Omental fat pad (tissue), 4 donors: ENCODE results near the gene DGKK. TPM values are rescaled to one million over a fixed set of nuclear protein-coding genes. Genes with fewer than 3 reads are reported as not detected.

Source experiments
- ATAC-seq: fragments of 150-250 bp; one replicate; pipeline ENCODE4 v1.9.1; 2016; ENCODE audit warnings: mild to moderate bottlenecking, moderate library complexity; ENCODE audit not compliant: low FRiP score
- DNase-seq: peaks from one replicate; pipeline ENCODE4 v3.0.0-alpha.2; 2019; ENCODE audit warnings: low spot score
- total RNA-seq, 4 donors: library from RNA; depleted of rRNA; stranded (reverse); fragments of >200 nt; gene quantifications; one replicate each; pipeline ENCODE4 v1.1.0, GENCODE V29; 2016
- TF ChIP-seq, protein P1 (sequence below), 3 donors: fragments of 450-650 bp; IDR thresholded peaks; one replicate each; pipeline ENCODE4 v1.5.1; 2016 to 2017; ENCODE audit warnings: antibody characterized with exemption in 3 of 3, mild to moderate bottlenecking in 3 of 3, moderate library complexity in 2 of 3

DGKK gene
- total RNA-seq, 4 donors from 2014 or later = 0.09 TPM; not detected in 3

DNA sequence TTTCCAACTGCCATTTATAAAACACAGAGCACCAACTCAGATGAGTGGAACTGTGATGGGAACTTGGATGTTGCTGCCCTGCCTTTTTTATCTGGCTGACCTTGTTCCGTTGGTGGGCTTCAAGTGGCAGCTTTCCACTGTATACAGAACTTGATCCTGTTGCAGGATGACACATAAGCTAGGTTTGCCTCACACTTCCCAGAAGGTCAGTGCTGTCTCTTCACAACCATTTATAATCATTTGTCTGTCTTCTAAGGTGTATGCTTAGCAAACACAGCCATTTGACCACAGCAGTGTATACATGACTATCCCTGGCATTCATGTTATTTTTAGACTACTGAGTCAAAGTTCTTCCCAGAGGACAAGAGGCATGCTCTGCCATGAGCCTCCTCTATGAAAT is 20.3 kb downstream of the DGKK start:
- no peak for ATAC-seq
- DNase-seq = no peak
- TF ChIP-seq, protein P1, sequence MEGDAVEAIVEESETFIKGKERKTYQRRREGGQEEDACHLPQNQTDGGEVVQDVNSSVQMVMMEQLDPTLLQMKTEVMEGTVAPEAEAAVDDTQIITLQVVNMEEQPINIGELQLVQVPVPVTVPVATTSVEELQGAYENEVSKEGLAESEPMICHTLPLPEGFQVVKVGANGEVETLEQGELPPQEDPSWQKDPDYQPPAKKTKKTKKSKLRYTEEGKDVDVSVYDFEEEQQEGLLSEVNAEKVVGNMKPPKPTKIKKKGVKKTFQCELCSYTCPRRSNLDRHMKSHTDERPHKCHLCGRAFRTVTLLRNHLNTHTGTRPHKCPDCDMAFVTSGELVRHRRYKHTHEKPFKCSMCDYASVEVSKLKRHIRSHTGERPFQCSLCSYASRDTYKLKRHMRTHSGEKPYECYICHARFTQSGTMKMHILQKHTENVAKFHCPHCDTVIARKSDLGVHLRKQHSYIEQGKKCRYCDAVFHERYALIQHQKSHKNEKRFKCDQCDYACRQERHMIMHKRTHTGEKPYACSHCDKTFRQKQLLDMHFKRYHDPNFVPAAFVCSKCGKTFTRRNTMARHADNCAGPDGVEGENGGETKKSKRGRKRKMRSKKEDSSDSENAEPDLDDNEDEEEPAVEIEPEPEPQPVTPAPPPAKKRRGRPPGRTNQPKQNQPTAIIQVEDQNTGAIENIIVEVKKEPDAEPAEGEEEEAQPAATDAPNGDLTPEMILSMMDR (IDR thresholded peaks at IDR 0.05) = no peak

DNA sequence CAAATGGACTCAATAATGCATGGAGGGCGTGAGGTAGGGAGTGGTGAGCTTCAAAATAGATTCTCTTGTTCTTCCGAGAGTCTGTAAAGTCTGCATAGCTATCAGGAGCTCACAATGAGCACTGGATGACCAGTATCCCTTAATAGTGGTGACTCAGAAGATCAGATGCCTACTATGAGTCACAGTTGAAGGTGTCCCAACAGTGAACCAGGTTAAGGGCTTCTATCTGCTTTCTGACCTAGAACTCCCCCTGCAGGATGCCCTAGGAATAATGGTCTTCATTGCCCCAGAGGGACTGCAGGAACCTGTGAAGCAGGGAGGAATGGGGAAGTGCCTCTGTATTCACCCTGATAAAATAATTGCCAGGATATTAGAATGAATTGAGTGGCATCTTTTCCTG is 22.1 kb downstream of the DGKK start:
- ATAC-seq (no peak), DNase-seq (no peak)
- TF ChIP-seq, protein P1 (IDR thresholded peaks at IDR 0.05) = no peak

DNA sequence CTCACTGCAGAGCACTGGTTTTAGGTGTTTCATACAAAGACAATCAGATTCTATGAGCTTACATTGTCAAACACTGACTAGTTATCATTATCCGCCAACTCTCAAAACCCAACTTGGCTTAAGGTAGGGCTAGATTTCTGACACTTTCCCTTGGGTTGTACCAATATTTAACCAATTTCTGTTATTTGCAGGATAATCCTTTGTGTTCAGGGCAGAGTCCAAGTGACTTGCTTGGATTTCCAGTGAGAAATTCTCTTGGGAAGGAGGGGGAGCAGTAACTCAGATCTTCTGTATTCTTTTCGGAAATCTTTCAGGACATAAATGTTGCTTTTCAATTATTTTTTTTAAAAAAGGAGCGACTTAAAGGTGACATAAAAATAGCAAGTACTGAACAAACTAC is 23.1 kb downstream of the DGKK start:
- ATAC-seq = no peak
- TF ChIP-seq, protein P1 (IDR thresholded peaks at IDR 0.05) = no peak
- DNase-seq = no peak

DNA sequence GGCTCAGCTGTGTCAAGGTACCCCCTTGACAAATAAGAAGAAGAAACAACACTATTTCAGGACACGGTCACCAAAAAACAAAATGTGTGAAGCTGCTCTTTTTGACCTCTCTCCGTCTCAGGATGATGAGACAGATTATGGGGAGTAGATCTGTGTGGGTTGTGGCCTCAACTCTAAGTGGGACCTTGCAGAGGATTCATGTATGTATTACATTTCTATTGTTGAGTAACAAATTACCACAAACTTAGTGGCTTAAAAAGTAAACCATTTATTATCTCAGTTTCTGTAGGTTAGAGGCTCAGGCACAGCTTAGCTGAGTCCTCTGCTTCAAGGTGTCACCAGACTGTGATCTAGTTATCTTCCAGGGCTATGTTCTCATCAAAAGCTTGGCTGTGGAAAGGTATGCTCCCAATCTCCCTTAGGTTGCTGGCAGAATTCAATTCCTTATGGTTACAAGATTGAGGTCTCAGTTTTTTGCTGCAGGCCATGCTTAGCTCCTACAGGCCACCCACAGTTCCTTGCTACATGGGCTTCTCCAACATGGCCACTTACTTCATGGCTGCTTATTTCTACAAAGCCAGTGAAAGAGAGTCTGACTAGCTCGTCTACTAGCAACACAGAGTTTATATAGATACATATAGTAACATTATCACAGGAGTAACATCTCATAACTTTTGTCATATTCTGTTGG is 28.1 kb downstream of the DGKK start:
- ATAC-seq = no peak
- TF ChIP-seq, protein P1 (IDR thresholded peaks at IDR 0.05) = no peak
- no peak for DNase-seq

DNA sequence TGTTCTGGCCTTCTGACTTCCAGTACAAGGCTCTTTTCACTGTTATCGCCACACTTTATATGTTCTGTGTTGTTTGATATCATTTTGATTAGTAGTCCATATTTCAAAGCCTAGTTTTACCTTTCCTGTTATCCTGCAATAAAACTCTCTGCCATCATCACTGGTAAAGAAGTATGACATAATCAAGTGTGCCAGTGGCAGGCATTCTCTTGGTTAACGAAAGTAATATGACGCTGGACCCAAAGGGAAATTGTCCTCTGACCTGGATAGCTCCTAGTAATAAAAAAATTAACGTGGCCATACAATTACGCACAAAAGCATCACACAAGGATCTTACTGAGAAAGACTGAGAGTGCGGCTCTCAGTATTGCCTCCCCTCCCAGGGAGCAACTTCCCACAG is 33.8 kb downstream of the DGKK start:
- TF ChIP-seq, protein P1 (IDR thresholded peaks at IDR 0.05) = no peak
- DNase-seq (no peak), ATAC-seq (no peak)

DNA sequence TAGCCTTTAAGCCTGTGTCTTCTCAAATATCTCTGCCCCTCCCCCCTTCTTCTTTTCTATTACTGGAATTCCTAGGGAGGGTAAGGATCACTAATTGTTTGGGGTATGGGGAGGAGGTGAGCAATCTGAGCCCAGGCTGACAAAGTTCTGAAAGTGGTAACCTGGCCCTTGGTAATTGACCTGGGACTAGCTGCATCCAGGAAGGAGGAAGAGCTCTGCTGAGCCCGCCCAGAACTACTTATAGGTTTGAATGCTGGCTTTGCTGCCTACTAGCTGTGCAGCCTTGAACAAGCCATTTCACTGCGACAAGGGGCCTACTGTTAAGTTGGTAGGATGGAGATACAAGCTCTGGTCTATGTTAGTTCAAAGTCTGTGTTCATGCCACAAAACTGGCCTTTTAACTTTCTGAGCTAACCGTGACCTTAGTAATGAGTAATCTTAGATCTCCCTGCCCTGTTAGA is 37.8 kb downstream of the DGKK start:
- TF ChIP-seq, protein P1 (IDR thresholded peaks at IDR 0.05) = no peak
- no peak for DNase-seq
- ATAC-seq = no peak

DNA sequence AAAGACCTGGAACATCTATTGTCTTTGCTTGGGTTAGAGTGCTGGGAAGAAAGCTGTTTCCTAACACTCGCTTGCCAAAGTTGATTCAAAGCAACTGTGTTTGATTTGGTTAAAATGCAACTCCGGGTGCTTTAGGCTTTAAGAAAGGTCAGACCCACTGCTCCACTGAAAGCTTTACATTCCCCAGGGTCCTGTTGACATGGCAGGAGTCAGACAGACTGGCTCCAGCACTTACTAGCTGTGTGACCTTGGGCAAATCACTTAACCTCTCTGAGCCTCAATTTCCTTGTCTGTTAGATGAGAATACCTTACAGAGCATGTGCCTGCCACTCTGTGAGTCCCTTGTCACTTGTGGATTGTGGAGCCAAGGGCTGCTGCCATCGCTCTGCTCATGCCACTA is 39.0 kb downstream of the DGKK start:
- TF ChIP-seq, protein P1 (IDR thresholded peaks at IDR 0.05) = no peak
- DNase-seq = no peak
- no peak for ATAC-seq
